HG02884 (cell line): Measurements from ENCODE around the gene DDX23.
A peak's percentile ranks its signal among the peaks of the same experiment; 100 is the strongest.
"Not testable (repeated sequence)": the region's sequence is repeated elsewhere in the genome, so short reads cannot be mapped to it uniquely, and the experiment has no call there.

ENCODE experiments used
- ATAC-seq: cut with Tn5 transposase; IDR thresholded peaks from one replicate; pipeline ENCODE4 v1.9.1; 2021; ENCODE audit warnings: mild to moderate bottlenecking, moderate library complexity; ENCODE audit not compliant: unreplicated experiment

DDX23 gene

DNA sequence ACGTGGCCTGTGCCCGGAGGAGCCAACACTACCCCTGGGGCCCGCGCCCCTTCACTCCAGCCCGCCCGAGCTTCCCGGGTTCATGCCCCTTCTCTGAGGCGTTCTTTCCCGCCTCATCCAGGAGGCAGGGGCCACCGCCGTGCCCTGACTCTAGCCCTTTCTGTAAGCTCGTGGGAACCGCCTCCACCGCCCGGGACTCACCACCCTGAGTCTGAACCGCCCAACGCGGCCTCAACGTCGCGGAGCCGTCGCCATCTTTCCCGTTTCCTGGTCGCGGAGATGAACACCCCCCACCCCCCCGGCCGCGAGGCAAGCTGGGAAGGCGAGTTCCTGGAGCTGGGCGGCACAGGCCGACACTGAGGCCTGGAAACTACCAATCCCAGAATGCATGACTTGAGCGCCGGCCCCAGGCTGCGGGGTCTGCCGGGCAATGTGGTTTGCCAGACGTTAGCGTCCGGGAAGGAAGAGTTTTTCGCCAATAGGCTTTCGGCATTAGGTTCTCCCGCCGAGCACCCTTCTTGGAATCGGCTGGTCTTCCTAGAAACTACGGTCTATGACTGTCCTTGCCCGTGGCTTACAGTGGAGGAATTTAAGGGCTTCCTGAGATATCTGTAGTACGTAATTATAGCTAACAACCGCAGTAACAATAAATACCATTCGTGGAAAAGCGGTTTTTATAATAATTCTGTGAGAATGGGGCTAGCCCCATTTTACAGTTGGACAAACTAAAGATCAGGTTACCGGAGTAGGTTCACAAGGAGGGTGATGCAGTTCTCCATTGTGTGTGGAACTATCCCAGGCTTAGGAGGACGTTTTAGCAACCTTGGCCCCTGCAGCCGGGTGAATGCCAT is at the start of gene DDX23:
TSS of gene DDX23 (minus strand) at position 281 of the 851 bp plus-strand sequence. CDS start 6,381 bp downstream, outside the sequence.
- peak; percentile 94 for ATAC-seq

DNA sequence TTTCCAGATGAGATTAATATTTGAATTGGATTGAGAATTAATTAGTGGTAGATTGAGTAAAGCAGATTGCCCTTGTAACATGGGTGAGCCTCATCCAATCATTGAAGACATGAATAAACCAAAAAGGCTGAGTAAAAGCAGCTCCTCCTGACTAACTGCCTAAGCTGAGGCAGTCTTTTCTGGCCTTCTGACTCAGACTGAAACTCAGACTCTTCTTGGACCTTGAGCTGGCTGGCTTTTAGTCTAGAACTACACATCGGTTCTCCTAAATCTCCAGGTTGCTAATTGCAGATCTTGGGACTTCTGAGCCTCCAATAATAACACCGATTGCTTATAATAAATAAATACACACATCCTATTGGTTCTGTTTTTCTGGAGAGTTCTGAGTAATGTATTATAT is 49.3 kb upstream of the DDX23 start:
- no peak for ATAC-seq

DNA sequence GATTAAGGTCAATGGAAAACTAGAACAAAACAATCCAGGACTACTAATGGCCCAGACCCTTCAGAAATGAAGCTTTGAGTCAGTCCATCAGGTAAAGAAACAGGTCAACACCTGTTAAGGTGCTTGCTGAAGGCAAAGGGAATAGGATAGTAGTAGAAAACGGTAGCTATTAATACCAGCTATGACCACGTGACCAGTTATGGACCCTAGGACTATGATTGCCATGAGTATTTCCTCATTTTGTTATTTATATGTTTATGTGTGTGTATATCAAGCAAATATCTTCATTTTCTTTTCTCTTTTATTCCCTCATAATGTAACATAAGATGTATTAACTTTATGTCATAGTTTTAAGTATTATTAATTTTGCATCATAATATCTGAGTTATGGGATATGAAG is 47.7 kb upstream of the DDX23 start:
- no peak for ATAC-seq

DNA sequence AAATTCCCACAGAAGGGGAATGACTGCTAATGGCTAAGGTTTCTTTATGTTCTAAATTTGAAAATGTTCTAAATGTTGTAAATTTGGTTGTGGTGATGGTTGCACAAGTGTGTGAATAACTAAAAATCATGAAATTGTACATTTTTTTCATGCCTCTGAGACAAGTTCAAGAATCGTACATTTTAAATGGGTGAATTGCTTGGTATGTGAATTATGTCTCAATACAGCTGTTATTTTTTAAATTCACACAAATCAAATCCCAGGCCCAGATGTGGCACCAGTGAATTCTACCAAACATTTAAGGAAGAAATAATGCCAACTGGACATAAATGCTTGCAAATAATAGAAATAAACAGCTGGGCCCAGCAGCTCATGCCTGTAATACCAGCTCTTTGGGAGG is 42.3 kb upstream of the DDX23 start:
- ATAC-seq, result no peak

DNA sequence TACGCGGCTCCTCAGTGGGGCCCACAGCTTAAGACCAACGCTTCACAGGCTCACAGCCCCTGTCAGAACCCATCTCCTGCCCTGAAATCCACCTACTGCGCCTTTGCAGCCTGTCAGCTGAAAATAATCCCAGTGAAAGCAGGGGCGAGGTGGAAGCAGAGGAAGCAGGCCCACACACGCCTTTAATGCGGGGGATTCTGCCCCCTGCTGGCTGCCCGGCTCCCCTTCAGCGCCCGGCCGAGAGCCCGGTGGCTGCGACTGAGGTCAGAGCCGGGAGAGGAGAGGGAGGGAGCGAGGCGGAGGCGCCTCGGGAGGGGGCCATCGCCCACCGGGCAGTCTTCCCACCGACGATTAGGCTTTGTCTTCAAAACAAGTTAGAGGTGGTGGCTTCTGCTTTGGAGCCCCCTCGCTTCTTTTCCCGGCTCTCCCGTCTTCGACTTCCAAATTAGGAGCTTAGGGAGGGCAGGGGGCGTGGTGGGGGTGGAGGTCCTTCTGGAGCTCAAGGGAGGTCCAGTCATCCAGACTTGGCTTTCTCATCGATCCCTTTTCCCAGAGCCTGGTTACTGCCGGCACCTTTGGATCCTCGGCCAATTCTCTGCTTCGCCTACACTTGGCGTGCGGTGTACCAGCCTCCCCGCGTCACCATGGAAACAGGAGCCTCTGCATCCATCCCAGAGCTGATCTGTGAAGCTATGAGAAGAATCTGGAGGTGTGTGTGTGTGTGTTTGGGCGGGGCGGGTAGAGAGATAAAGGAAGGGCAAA is 38.9 kb upstream of the DDX23 start:
- no peak for ATAC-seq

DNA sequence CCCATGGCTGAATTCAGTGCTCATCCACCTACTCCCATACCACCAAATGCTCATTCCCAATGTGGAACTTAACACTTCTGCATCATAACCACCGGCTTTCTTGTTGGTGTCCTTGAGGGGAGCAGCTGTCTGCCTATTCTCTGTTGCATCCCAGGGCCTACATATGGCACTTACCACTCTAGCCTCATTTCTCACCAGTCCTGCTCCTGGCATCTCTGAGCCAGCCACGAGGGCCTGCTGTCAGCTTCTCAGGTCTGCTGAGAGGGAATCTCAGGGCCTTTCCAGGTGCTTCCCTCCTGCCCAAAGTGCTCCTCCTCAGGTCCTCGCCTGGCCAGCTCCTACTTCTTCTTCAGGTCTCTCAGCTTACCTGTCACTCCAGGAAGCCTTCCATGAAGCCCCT is 37.7 kb upstream of the DDX23 start:
- no peak for ATAC-seq

DNA sequence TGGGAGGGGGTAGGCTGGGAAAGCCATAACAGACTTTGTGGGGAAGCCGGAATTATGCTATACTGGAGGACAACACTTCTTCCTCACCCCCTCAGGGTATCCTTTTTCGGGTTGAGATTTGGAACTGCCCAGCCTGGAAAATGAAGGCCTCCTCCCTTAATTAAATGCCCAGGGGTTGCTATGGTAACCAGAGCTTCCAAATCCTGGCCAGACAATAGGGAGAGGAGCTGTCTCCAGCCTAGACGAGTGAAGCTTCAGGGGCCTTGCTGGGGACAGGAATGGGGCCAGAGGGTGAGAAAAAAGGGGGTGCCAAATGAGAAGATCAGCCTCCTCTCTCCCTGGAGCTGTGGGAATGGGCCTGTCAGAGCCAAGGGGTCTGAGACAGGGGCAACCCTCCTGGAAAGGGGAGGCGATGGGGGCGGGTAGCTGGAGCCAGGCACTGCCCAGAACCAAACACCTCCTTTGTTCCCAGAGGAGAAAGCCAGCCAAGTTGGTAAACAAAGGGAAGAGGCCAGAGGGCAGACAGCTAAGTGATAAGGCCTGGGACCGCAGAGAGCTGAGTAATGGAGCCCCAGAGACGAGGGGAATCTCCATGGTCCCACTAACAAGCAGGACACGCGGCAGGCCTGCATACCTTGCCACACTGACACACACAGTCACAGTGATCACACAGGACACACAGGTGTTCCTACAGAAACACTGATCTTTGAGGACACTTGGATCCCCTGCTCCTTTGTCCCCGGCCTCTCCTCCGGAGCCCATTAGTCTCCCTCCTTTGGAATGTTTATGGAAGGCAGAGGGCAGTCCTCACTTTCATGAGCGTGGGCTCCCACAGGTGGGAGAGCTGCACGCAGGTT is 31.6 kb upstream of the DDX23 start:
- ATAC-seq, result no peak

DNA sequence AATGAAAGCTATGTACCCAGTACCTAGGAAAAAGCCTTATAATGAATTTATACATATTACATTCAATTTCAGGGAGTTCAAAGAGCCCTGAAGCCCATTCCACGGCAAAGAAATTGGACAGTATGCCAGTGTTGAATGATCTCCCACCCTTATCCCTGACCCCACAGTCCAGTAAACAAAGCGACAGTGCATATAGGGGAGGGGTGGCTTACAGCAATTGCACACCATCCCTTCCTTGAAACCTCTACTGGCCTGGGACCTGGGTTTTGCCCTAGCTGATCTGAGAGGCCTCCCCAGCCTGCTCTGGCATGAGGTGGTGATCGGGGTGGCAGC is 31.0 kb upstream of the DDX23 start:
- no peak for ATAC-seq

DNA sequence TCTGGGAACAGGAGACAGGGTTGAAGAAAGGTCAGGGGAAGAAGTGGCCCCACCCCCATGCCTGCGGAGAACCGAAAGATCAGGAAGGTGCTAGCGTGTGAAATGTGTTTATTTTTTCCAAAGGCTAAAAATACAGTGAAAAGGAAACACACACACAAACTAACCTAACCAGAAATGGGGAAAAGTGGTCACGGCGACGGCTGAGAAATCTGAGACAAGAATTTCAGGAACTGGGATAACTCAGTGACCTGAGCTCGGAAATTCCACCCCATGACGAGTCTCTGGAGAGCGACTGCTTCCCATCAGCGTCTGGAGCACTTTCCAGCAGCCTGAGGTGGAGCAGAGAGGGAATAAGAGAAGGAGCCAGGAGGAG is 30.3 kb upstream of the DDX23 start:
- ATAC-seq, result no peak

DNA sequence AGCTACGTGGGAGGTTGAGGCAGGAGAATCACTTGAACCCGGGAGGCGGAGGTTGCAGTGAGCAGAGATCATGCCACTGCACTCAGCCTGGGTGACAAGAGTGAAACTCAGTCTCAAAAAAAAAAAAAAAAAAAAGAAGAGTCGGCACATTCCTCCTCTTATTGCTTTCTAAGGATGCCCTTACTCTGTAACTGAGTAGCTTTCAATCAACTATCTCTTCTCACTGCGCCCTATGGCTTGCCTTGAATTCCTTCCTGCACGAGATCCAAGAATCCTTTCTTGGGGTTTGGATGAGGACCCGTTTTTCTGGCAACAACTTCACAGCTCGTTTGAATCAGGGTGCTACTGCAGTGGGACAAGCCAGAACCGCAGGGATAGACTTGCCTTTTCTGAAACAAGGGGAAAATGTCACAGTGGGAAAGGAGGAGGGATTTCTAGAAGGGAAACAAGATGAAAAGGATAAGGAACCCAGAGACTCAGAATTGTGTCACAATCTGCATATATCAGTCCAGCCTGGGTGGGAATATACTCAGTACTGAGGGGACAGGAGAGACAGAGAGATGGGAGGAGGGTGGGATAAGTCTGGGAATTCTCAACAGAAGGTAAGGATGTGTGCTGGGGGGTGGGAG is 29.8 kb upstream of the DDX23 start:
- no peak for ATAC-seq

DNA sequence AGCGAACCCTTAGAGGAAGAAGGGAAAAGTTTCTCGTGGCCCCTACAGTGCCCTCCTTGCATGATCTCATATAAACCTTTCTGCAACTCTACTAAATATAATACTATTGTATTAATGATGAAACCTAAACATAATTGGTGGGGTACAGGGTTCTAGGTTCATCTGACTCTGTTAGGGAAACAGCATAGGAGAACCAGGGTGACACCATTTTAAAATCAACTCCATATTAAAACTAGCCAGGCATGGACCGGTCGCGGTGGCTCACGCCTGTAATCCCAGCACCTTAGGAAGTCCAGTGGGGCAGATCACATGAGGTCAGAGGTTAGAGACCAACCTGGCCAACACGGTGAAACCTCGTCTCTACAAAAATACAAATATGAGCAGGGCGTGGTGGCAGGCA is 28.7 kb upstream of the DDX23 start:
- ATAC-seq, result no peak

DNA sequence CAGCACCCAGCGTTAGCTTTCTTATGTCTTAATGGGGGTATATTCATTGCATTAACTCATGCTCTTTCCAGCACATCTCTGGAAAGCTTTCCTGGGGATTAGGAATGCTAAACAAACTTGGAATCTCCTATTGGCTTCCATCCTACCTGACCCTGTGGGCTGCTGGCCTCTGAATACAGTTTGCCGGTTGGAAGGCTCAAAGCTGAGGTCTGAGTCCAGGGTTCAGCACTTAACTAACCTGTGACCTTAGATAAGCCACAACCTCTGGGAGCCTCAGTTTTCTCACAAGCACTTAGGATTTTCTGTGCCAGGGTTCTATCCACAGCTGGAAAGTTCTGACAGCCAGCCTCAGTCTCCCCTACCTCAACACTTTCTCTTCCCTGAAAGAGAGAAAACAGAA is 26.6 kb upstream of the DDX23 start:
- no peak for ATAC-seq

DNA sequence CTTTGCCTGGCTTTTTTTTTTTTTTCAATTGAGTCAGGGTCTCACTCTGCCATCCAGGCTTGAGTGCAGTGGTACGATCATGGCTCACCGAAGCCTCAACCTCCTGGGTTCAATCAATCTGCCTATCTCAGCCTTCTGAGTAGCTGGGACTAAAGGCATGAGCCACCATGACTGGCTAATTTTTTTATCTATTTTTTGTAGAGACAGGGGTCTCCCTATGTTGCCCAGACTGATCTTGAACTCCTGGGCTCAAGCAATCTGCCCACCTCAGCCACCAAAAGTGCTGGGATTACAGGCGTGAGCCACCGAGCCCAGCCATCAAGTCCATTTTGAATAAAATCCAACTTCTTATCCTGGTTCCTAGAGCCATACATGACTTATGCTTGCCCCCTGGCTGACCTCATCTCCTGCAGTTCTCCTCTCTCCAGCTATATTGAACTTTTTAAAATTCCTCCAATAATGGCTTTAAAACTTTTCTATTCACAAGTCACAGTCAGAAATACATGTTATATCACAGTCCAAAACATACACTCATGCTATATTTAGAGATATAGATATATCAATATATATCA is 24.1 kb upstream of the DDX23 start:
- no peak for ATAC-seq

DNA sequence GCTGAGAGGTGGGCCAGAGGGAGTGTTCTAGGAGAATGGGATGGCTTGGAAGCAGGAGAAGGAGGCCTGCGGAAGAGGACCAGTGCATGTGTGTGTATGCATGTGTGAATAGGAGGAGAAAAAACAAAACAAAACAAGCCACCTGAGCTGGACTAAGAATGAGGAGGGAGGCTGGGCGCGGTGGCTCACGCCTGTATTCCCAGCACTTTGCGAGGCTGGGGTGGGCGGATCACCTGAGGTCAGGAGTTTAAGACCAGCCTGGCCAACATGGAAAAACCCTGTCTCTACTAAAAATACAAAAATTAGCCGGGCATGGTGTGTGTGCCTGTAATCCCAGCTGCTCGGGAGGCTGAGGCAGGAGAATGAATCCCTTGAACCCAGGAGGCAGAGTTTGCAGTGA is 21.6 kb upstream of the DDX23 start:
- ATAC-seq, result not testable (repeated sequence)

DNA sequence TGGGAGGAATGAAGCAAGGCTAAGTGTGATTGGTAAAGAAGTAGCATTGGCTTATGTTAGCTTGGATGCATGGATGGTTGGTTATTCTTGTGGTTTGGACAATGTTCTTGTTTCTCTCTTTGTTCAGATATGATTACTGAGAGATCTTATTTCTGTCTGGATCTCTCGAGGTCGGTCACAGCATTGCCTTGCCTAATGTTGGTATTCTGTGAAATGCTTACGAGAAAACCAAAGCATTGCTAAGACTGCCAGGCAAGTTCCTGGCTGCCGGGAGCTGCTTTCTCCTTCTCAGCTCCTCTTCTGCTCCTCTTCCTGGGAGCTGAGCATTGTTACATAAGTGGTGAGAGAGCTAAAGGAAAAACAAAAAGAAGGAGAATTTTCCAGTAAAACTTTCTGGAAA is 21.1 kb upstream of the DDX23 start:
- no peak for ATAC-seq

DNA sequence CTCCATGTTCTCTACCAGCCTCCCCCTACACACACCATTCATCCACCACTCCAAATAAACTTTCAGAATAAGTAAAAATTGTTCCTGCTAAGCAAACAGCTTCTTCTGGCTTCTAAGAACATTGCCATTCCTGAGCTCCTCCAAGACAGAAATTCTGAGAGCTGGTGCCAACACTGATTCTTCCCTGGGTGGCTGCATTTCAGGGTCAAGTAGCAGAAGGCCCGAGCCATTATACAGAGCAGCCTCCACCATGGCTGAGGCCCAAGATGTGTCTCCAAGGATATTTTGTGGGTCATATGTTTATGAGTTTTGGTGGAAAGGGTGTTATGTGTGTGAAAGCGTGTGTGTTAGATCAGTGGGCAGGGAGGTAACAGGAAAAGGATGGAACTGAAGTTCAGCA is 17.2 kb upstream of the DDX23 start:
- no peak for ATAC-seq

DNA sequence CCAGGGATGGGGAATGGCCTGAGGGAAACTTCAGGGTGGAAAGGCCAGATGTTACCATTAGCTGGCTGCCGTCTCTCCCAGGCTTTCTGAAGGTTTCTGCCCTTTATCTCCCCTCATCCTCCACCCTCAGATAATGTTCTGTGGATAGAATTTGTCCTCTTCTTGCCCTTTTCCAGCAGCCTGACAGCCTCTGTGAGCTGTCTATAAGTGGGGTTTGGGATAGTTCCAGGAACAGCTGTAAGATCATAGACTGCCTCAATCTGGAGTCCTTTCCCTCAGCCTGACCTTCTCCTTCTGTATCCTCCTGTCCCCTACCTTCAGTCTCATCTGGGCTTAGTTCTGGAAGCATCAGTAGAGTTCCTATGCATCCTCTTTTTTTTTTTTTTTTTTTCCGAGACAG is 16.5 kb upstream of the DDX23 start:
- no peak for ATAC-seq

DNA sequence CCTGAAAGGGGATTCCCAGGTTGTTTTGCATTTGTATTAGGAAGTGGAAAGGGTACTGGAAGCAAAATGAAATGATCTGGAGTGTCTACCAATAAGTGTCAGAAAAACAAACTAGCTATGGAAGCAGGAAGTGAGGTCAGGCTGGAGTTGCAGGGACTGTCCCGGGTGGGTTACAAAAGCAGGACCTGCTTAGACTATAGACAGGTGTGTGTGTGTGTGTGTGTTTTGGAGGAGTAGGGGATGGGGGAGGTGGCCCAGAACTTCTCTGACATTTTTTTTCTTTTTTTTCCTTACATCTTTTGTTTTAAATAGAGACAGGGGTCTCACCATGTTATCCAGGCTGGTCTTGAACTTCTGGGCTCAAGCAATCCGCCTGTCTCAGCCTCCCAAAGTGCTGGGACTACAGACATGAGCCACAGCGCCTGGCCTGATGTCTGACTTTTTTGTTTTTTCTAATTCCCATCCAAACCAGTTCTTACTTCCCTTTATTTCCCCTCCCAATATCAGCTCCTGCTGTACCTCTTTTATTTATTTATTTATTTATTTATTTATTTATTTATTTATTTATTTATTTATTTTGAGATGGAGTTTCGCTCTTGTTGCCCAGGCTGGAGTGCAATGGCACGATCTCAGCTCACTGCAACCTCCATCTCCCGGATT is 14.2 kb upstream of the DDX23 start:
- no peak for ATAC-seq

DNA sequence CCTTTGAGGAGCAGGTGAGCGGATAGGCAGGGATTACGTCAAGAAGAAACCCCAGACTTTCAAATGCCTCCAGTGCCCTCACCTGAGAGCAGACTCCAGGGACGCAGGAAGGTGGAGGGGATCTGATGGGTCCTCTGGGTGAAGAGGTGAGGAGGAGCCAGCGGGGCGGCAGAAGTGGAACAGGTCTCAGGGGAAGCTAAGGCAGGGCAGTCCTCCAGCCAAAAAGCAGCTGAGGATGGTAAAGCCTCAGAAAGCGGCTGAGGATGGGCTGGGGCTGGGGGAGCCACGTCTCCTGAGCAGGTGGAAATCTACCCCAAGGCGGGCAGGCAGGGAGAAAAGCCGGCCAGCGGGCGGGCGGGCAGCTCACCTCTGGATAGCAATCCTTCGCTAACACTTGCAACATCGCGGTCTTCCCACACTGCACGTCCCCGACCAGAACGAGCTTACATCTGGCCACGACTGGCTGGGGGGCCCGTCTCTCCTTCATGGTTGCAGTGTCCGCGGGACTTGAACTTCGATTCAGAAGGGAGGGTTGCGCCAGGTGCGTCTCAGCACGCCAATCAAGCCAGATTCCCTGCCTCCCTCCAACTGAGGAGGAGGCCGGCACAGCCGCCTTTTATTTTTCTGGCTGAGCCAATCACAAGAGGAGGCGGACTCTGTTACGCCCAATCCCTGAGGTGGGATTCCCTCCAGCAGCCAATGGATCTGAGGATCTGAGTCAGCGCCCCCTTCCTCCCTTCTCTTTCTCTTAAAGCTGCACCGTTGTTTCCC is 13.5 kb upstream of the DDX23 start, which contains the start of gene RND1:
TSS of gene RND1 (minus strand) at position 590 of the 771 bp plus-strand sequence. CDS start at position 487, 103 bp downstream.
- ATAC-seq, result peak; percentile 95
